Endothelial cell of hepatic sinusoid (primary cell): ENCODE measurements around the gene MYO1C.
"Not testable (repeated sequence)": the region's sequence is repeated elsewhere in the genome, so short reads cannot be mapped to it uniquely, and the experiment has no call there.

Experiments
- in situ Hi-C: cut with HindIII; loops from 2 replicates; pipeline ENCODE4 v1.10.0; 2017; ENCODE audit warnings: low sequenced_read_pairs

The MYO1C gene, protein sequence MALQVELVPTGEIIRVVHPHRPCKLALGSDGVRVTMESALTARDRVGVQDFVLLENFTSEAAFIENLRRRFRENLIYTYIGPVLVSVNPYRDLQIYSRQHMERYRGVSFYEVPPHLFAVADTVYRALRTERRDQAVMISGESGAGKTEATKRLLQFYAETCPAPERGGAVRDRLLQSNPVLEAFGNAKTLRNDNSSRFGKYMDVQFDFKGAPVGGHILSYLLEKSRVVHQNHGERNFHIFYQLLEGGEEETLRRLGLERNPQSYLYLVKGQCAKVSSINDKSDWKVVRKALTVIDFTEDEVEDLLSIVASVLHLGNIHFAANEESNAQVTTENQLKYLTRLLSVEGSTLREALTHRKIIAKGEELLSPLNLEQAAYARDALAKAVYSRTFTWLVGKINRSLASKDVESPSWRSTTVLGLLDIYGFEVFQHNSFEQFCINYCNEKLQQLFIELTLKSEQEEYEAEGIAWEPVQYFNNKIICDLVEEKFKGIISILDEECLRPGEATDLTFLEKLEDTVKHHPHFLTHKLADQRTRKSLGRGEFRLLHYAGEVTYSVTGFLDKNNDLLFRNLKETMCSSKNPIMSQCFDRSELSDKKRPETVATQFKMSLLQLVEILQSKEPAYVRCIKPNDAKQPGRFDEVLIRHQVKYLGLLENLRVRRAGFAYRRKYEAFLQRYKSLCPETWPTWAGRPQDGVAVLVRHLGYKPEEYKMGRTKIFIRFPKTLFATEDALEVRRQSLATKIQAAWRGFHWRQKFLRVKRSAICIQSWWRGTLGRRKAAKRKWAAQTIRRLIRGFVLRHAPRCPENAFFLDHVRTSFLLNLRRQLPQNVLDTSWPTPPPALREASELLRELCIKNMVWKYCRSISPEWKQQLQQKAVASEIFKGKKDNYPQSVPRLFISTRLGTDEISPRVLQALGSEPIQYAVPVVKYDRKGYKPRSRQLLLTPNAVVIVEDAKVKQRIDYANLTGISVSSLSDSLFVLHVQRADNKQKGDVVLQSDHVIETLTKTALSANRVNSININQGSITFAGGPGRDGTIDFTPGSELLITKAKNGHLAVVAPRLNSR

DNA sequence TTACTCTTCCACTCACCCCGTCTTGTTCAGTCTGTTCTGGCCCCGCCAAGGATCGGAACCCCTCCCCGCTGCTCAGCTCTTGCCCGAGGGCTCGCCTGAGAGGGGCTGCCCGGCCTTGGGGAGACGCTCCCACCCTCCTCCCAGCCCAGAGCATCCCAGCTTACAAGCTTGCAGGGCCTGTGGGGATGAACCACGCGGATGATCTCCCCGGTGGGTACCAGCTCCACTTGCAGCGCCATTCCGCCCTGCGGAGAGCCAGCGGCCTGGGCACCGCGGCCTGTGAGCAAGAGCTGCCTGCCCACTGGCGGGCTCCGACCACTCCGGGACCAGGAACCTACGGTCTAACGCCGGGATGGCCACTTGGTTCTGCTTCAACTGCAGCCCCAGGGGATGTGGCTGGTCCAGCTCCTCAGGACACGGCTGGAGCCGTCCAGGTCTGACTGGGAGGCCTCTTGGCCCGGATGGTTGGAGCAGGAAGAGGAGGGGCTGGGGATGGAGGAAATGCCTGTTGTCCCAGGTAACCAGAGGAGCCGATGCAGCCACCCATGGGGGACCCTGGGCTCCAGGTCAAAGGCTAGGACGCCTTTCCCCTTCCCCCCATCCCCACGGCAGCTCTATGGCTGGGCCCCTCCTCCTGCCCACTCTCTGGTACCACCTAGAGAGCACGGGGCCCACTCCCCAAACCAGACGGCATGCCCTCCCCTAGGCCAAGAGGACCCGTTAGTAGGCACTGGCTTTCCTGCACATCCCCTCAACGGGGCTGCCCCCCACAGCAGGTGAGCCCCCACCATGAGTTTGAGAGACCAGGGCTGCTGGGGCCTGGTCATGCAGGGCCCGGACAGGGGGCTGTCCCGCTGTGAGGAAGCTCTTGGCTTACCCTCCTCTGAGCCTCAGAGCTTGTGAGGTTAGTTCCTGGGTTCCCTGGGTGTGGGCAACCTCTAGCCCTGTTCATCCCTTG is at the start of gene MYO1C:
MYO1C (minus strand) TSS at position 438 of the 958 bp plus-strand sequence; CDS start at position 239, 199 bp downstream.
- in situ Hi-C loops, result no loop called here

DNA sequence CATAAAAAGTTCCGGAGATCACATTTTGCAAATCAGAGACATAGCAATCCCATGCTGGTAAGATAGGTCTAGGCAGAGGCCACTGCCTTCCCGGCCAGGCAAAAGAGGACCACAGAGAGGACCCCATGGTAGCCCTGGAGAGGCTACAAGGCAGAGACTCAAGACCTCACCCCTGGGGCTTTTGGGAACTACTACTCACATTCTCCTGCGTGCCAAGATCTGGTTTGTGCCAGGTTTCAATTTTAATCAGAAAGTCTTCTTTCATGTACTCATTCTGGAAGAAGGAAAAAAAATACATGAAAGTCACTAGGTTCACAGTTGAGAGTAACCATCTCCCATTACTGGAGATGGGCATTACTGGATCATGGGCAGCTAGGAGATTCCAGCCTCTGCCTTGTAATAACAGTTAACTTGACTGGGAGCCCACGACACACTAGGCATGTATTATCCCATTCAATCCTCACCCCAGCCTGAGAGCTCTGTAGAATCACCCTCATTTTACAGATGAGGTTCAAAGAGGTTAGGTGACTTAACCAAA is 49.0 kb upstream of the MYO1C start:
- in situ Hi-C loops, result no loop called here

DNA sequence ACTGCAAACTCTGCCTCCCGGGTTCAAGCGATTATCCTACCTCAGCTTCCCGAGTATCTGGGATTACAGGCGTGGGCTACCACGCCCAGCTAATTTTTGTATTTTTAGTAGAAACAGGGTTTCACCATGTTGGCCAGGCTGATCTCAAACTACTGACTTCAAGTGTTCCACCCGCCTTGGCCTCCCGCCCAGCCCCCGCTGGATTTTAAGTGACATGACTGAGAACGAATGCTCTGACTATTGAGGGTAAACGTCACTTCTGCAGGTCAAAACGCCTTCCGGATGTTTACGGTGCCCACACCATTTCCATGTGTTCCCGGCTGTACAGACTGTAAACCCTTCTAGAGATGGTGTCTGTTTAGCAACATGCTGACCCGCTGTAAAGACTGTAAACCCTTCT is 47.3 kb upstream of the MYO1C start:
- in situ Hi-C loops, result no loop called here

DNA sequence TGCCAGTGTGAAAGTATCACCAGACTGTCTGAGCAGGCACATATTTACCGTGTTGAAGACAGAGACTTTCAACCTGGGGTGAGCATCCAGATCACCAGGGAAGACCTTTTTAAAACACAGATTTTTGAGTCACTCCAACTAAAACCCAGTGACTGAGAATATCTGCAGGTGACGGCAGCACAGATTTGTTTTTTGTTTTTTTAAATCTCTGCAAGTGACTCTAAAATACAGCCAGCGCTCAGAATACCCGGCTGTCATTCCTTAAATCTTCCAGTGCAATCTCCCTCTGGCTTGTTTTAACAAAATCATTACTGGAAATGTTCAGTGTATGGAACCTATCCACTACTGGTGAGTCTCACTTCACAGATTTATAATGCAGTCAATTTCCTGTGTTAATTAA is 43.3 kb upstream of the MYO1C start:
- in situ Hi-C loops, result no loop called here

DNA sequence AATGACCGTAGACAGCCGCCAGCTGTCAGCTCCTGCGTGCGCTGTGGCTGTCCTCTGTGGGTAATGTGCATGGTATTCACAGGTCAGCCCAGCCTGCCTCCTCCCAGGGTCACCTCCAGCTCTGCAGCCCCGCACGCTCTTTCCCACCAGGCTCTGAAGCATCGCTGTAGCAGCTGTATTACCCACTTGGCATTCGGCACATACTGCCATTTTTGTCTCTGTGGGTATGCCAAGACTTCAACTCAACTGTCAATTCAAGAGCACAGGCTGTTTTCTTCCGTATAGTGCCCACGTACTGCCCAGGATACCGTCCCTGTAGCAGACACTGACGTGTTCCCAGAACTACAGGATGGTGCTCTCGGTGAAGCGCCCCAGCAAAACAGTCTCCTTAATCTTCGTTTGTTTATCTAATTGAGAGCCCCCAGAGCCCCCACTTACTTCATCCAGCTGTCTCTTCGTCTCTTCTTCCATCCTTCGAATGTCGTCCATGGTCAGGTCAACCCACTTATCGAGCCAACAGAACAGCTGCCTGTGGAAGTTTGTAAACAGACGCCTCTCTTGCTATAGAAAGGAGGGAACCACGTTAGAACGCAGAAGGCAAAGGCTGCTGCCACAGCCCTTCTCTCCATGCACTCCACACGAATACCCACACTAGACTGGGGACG is 41.3 kb upstream of the MYO1C start:
- in situ Hi-C loops, result loop anchor here (5.0 kb wide), 1 partner anchor 86 kb away; no protein-coding TSS in a partner anchor

DNA sequence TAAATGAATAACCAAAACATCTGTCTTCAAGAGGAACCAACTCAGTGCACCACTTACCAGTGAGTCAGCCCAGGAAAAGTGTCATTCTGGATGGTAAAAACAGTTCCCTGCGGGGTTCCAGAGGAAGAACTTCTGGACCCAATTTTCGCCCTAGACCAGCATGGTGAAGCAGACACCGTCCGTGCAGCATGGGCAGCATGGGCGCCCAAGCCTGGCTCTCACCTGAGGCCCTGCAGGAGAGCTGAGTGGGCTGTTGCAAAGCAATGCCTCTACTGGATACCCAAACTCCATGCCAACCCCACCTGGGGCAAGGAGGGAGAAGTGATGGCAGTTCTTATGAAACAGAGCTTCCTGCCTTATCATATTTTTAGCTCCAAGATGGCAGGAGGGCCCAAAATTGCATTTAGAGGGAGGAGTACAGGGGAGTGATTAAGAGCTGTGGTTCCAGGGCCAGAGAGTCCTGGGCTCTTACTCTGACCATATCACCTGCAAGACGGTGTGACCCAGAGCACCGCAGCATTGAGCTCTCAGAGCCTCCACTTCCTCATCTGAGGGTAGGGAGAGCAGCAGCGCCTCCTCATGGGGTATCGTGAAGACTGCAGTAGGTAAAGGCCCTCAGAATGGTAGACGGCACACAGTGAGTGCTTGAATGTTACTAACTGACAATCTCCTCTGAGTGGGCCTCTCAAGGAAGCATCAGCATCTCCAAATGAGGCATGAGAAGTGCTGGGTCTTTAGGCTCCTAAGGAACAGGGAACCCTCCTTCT is 40.5 kb upstream of the MYO1C start:
- in situ Hi-C loops, result loop anchor here (5.0 kb wide), 1 partner anchor 86 kb away; no protein-coding TSS in a partner anchor

DNA sequence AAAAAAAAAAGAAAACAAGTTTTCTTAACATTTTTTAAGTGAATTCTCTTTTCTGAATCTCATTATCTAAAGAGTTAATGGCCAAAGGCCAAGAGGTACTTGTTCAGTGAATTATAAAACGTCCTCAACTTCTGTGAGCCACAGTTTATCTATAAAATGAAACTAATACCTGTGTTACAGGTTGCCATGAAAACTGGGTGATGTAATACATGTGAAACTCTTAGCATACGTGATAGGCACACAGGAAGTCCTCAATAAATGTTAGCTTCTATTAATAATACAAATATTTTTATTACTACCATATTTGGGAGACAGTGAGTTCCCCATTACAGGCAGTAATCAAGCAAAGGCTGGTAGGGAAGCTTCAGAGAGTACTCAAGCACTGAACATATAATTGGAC is 37.4 kb upstream of the MYO1C start:
- in situ Hi-C loops, result loop anchor here (5.0 kb wide), 1 partner anchor 83 kb away; no protein-coding TSS in a partner anchor

DNA sequence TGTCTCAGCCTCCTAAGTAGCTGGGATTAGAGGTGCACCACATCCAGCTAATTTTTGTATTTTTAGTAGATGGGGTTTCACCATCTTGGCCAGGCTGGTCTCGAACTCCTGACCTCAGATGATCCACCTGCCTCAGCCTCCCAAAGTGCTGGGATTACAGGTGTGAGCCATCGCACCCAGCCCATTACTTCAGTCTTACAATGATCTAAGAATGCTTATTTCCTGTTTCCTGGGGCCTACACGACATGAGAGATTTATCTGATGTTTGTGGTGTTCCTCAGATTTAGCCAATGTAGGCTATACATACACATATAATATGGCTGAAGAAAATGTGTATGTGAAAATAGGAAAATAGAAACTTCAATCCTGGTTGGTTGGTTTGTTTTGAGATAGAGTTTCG is 34.4 kb upstream of the MYO1C start:
- in situ Hi-C loops, result not testable (repeated sequence)

DNA sequence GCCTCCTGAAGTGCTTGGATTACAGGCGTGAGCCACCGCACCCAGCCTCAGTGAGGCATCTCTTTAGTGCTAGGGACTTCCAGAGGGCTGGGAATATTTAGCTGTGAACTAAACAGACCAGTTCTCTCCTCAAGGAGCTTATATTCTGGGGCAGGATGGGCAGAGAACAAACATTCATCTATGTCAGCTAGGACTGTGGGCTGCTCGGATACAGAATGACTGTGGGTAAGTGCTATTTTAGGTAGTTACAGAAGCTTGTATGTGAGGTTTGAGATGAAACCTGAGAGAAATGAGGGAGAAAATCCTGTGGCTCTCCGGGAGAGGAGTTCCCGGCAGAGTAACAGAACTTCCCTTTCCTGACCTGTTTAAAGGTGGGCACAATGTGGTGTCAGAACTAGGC is 30.1 kb upstream of the MYO1C start:
- in situ Hi-C loops, result no loop called here

DNA sequence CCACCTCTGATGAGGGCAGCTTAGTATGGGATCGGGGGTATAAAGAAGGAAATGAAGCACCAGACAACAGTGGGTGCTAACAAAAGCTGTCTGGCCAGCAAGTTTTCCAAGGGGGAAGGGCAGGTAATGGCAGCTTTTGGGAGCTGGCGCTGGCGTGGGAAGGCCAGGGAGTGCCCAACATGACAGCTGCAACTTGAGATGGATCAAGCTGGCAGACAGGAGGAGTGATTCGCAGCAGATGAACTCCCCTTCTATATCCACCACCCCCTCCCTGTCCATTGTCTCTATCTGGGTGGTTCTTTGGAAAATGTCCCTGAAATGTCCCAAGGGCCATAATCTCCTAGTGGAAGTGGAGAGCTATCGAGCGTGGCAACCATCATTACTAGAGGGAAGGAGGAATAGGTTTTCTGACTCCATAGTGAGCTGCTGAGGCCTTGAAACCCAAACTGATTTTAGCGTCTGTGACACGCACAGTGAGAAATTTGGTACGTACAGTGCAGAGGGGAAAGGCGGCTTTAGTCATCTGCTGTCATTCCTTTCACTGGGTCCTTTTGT is 28.7 kb upstream of the MYO1C start:
- in situ Hi-C loops, result no loop called here

DNA sequence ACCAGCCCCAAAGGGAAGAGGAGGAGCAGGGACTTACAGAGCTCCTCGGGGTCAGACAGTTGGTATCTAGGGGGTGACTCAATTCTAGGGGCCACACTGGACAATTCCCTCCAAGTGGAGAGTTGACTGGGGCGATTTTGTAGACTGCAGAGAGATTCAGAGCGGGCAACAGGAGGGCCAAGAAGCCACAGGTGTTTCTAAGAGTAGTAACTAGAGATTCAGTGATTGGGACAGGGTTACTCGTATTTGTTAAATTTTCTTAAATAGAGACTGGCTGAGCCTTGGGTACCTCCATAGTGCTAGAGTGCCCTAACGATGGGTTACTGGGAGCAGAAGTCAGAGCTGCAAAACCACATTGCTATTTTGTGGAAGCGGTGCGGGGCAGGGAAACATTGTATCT is 27.2 kb upstream of the MYO1C start:
- in situ Hi-C loops, result no loop called here

DNA sequence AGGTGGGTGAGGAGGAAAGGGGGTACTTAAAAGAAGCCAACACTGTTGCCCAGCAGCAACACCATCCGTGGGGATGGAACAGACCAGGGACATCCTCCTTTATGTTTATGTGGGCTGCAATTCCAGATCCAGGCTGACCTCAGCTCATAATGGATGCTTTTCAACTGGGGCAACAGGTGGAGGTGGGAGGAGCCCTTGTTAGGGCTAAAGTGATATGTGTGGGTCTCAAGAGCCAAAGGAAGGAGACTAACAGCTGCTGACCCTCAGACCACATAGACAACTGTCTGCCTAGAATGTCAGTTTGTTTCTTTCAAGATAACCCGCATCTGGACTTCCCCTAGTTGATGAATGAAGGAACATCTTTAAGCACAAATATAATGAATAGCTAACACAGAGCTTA is 25.9 kb upstream of the MYO1C start:
- in situ Hi-C loops, result no loop called here

DNA sequence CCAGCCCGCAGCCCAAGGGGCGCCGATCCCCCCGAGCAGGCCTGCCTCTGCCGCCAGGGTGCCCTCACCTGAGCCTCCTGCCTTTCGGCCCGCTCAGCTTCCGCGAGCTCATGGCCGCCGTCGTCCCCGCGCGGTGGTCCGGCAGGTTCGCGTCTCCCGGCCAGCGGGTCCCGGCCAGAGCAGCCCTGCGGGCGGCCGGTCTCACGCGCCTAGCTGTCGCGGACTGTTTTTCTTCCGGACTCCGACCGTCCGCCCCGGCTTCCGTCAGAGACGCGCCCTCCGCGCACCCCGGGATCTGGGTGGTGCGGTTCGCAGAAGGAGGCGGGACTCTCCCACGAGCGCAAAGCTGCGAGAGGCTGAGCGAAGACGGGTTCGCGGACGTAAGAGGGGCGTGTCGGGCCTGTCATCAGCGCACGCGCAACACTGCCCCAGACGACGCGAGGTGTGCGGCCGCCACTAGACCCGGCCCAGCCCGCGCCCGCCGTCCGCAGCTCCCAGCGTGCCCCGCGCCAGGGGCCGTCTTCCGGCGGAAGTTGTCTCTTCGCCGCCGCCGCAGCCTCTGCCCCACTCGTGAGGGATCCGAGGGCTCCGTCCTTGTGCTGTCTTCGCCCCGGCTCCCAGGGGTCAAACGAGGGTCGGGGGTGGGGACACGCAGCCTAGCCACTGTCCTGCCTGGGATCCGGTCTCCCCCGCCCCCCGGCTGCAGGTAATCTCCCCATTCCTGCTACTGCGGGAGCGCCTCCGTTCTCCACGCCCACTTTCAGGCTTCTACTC is 24.1 kb upstream of the MYO1C start, which contains the start of gene INPP5K:
INPP5K (minus strand) TSS at position 225 of the 774 bp plus-strand sequence; CDS start at position 112, 113 bp downstream.
- in situ Hi-C loops, result no loop called here

DNA sequence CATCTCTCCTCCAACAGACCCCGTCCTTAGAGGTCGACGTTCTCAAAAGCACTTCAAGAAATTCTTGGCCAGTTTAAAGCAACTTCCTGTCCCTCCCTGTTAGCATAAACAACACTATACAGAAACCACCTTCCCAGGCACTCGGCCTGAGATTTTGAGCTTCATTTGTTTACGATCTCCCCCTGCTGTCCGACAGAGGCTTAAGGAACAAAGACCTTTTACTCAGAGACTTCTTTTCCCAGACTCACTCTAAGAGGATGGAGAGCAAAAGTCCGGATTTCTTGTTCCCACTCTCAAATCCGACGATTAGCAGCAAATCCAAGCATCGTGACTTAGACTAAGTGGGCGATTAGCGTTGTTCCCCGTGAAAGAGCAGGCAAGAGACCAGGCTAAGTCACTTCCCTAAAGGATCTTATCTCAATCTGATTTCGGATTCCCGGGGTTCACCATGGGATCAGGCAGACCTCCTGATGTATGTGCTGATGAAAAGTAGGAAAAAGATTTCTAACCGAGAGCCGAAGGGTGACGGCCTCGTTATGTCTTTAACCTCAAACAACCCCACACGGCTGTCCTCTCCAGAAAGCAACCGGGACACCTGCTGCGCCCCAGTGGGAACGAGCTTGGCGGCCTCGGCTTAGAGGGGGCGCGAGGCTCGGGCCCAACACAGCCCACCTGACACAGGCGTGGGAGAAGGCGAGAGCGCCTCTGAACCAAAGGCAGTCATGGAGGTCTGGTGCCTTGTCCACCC is 23.3 kb upstream of the MYO1C start:
- in situ Hi-C loops, result no loop called here

DNA sequence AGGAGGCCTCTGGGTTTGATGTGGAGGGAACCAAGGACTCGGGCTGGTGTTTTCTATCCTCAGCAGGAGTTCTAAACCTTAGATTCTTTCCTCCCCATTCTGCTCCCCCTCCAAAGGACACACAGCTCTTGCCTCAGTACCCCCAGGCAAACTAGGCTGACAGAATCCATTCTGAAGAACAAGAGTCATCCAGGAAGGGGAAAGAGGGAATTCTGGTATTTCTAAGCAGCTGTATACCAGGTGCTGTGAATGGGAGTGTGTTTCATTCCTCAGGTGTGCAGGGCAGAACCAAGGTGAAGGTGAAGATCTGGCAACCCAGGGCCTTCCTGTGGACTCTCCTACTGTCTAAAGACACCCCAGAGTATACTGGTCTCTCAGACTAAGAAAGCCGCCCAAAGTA is 19.9 kb upstream of the MYO1C start:
- in situ Hi-C loops, result no loop called here

DNA sequence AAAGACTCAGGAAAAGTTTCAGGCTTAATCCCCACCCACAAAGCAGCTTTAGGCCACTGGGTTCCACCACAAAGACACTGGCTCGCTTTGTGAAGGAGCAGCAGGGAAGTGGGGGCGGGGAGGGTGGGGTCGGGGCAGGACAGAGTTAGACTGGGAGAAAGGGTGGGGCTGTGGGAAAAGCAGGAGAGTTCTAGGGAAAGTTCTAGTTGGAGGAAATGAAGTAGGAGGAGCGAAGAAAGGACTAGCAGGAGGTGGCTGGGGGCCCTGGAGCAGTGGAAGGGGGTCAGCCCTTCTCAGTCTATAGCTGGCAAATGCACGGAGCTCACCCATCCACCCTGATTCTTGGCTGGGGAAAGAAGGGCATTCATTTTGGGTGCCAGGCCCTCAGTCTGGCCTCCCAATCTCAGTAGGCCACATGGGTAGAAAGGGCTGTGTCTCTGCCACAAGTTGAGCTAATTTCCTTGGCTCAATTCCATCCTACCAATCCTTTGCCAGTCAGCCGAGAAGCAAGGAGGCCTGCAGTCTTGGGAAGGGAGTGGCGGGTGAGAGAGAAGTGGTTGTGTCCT is 19.4 kb upstream of the MYO1C start:
- in situ Hi-C loops, result no loop called here
